A673 (cell line): ENCODE measurements around the gene SOD3.

Experiments
- EZH2 ChIP-seq: fragments of 200-600 bp; sonication (generic); IDR thresholded peaks from 2 replicates; pipeline ENCODE4 v1.6.1; 2017; ENCODE audit warnings: borderline replicate concordance, low read depth, mild to moderate bottlenecking, mixed read lengths, antibody characterized with exemption, low read length; ENCODE audit not compliant: poor library complexity, severe bottlenecking
- TF ChIP-seq, protein P1 (sequence below): fragments of 300-800, 200-600 bp; sonication (generic); conservative IDR thresholded peaks from 2 replicates; pipeline ENCODE4 v1.5.1; 2017; ENCODE audit warnings: low read depth, mild to moderate bottlenecking, antibody characterized with exemption, low read length, moderate library complexity, mixed read lengths

- TF ChIP-seq, protein P1, sequence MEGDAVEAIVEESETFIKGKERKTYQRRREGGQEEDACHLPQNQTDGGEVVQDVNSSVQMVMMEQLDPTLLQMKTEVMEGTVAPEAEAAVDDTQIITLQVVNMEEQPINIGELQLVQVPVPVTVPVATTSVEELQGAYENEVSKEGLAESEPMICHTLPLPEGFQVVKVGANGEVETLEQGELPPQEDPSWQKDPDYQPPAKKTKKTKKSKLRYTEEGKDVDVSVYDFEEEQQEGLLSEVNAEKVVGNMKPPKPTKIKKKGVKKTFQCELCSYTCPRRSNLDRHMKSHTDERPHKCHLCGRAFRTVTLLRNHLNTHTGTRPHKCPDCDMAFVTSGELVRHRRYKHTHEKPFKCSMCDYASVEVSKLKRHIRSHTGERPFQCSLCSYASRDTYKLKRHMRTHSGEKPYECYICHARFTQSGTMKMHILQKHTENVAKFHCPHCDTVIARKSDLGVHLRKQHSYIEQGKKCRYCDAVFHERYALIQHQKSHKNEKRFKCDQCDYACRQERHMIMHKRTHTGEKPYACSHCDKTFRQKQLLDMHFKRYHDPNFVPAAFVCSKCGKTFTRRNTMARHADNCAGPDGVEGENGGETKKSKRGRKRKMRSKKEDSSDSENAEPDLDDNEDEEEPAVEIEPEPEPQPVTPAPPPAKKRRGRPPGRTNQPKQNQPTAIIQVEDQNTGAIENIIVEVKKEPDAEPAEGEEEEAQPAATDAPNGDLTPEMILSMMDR = no peak
- TF ChIP-seq EZH2 = no peak
These were observed 11.0 kb downstream of the SOD3 start for GRCh38 chr4:24806206-24806990.
